ENCODE measurements around the gene DEK. TPM values are rescaled to one million over a fixed set of nuclear protein-coding genes. Genes with fewer than 3 reads are reported as not detected.

The DEK gene
- total RNA-seq, 4 donors from 2014 or later, result 69.5 to 106 (median 93.0) TPM

- DNase-seq, result no peak
- no peaks in the 10 kb centered on the region for H3K9me3 ChIP-seq
- H3K36me3 ChIP-seq, result no peaks in the 10 kb centered on the region
- no peaks in the 10 kb centered on the region for H3K27me3 ChIP-seq
- no peak overlapping the region for H3K27ac ChIP-seq
- WGBS, 2 donors, result 92 to 95% methylated on average over 6 to 8 of the region's 14 CpGs
- intact Hi-C loops (cut with DNase I), result no loop called here
- no peak for TF ChIP-seq CTCF (IDR thresholded peaks at IDR 0.05)
- TF ChIP-seq POLR2A (IDR thresholded peaks at IDR 0.05), result no peak
- no peak overlapping the region for H3K4me3 ChIP-seq
- peaks cover 0 to 33% (median 22%) of the 10 kb centered on the region in 3 donors for H3K4me1 ChIP-seq
Measured at GRCh38 chr6:18265787-18266522, 1.6 kb upstream of the DEK start.

DNA sequence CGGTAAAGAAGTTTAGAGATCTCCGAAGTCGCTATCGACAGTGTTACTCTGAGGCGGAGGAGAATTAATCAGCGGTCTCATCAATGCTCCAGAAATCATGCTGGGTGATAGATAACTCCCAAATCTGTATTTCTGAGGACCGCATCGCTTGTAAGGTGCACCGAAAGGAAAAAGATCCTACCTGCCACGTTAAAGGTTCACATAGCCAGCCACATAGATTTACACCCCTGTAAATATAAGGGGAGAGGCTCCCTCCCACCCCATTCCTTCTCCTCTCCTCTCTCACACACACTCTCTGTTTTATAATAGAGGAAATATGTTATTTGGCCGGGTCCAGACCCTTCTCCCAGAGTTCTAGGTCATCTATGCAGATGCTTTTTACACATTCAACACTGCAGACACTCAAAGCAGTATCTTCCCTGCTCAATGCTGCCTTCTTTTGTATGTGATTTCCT lies 620 bp upstream of the DEK start:
- peak in 1 of 6 experiments; percentile 0 for TF ChIP-seq CTCF (IDR thresholded peaks at IDR 0.05)
- no peak for TF ChIP-seq POLR2A (IDR thresholded peaks at IDR 0.05)
- Histone ChIP-seq H3K36me3 (no peaks in the 10 kb centered on the region), H3K4me1 (peaks cover 8 to 43% (median 27%) of the 10 kb centered on the region in 3 donors), H3K27me3 (no peaks in the 10 kb centered on the region), H3K4me3 (peak overlapping the region; percentile 71 to 97 (median 80)), H3K27ac (peak overlapping the region; percentile 94 to 99 (median 98)), H3K9me3 (no peaks in the 10 kb centered on the region)
- no peak for DNase-seq
- intact Hi-C loops (cut with DNase I), result loop anchor here (5.0 kb wide), 1 partner anchor 113 kb away; no protein-coding TSS in a partner anchor
- WGBS, 2 donors, result 2 to 4% methylated on average over 11 of the region's 11 CpGs

GRCh38 chr6:18263418-18264218 lies 712 bp downstream of the DEK start:
- Histone ChIP-seq H3K4me3 (peak overlapping the region; percentile 71 to 97 (median 80)), H3K27ac (peak overlapping the region; percentile 94 to 99 (median 98)), H3K36me3 (no peaks in the 10 kb centered on the region), H3K9me3 (no peaks in the 10 kb centered on the region), H3K4me1 (peaks cover 8 to 51% (median 21%) of the 10 kb centered on the region in 3 donors), H3K27me3 (no peaks in the 10 kb centered on the region)
- intact Hi-C loops (cut with DNase I), result loop anchor here (5.0 kb wide), 1 partner anchor 111 kb away; no protein-coding TSS in a partner anchor
- DNase-seq, result no peak
- TF ChIP-seq POLR2A (IDR thresholded peaks at IDR 0.05), result no peak
- no peak for TF ChIP-seq CTCF (IDR thresholded peaks at IDR 0.05)
- WGBS, 2 donors, result 0 to 1% methylated on average over 28 to 32 of the region's 50 CpGs

DNA sequence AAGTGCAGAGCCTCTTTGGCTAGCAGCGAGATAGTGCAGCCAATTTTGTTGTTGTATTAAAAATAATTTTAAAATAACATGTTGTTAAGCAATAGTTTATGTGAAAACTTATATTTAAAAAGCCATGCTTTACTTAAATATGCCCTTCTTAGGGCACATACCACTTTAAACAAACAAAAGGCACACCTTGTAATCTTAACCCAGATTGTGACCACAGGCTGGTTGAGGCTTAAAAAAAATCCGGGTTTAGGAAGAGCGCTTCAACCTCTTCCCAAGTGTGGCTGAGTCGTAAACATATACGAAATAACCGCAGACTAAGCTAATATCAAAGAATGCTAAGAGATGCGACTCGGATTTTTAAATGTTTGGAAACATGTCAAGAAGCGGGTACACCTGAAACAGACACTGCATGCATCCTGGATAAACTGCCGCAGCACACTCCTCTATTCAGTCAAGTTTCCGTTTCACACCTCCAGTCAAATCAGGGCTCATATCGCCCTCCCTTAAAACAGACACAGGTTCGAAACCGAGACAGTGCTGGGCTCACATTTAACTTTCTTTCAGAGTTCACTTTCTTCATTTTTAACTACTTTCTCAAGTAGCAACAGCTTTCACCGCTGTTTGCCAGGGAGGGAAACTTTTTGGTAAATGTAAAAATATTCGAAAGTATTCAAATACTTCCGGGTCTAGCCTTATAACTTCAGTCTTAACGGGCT lies 1.5 kb downstream of the DEK start:
- no peak for TF ChIP-seq CTCF (IDR thresholded peaks at IDR 0.05)
- no peak for TF ChIP-seq POLR2A (IDR thresholded peaks at IDR 0.05)
- intact Hi-C loops (cut with DNase I), result loop anchor here (5.0 kb wide), 1 partner anchor 111 kb away; no protein-coding TSS in a partner anchor
- Histone ChIP-seq H3K27me3 (no peaks in the 10 kb centered on the region), H3K4me1 (peaks cover 8 to 57% (median 21%) of the 10 kb centered on the region in 3 donors), H3K27ac (peak overlapping the region in 3 of 4 donors; percentile 94 to 99 (median 99)), H3K4me3 (peak overlapping the region; percentile 71 to 97 (median 80)), H3K36me3 (peaks cover 0 to 5% (median under 1%) of the 10 kb centered on the region in 3 donors), H3K9me3 (no peaks in the 10 kb centered on the region)
- WGBS, 2 donors, result 3 to 6% methylated on average over 18 of the region's 18 CpGs
- DNase-seq, result no peak
